Neural crest cell (in vitro differentiated cells): ENCODE results near the gene RNU1-1. TPM values are rescaled to one million over a fixed set of nuclear protein-coding genes. Genes with fewer than 3 reads are reported as not detected.
"Not testable (repeated sequence)": the region's sequence is repeated elsewhere in the genome, so short reads cannot be mapped to it uniquely, and the experiment has no call there.

Source experiments
- DNase-seq: peaks from one replicate; pipeline ENCODE4 v3.0.0; 2021; ENCODE audit warnings: low read depth, mixed read lengths, low spot score
- H3K27ac Mint-ChIP-seq: one replicate; pipeline ENCODE4 v1.8.0; 2021; ENCODE audit warnings: mild to moderate bottlenecking, mixed read lengths; ENCODE audit not compliant: unreplicated experiment
- H3K27me3 Mint-ChIP-seq: 2 replicates; pipeline ENCODE4 v1.8.0; 2021; ENCODE audit warnings: low read depth, mild to moderate bottlenecking, mixed read lengths
- H3K36me3 Mint-ChIP-seq: 2 replicates; pipeline ENCODE4 v1.8.0; 2021; ENCODE audit warnings: low read depth, mild to moderate bottlenecking, mixed read lengths
- H3K4me1 Mint-ChIP-seq: 2 replicates; pipeline ENCODE4 v1.8.0; 2021; ENCODE audit warnings: mixed read lengths
- H3K4me3 Mint-ChIP-seq: one replicate; pipeline ENCODE4 v1.8.0; 2021; ENCODE audit warnings: mild to moderate bottlenecking, mixed read lengths
- H3K9me3 Mint-ChIP-seq: 2 replicates; pipeline ENCODE4 v1.8.0; 2021; ENCODE audit warnings: mixed read lengths
- total RNA-seq: library from RNA; stranded (reverse); gene quantifications from 2 replicates; pipeline ENCODE4 v1.2.1, GENCODE V29; 2021
- TF ChIP-seq, protein P1 (sequence below): fragments of 200-600 bp; sonication (generic); conservative IDR thresholded peaks from 2 replicates; pipeline ENCODE4 v1.5.0; 2021; ENCODE audit warnings: antibody characterized with exemption, mild to moderate bottlenecking

RNU1-1 gene
- total RNA-seq, 1 donor from 2014 or later: 3,042 TPM

DNA sequence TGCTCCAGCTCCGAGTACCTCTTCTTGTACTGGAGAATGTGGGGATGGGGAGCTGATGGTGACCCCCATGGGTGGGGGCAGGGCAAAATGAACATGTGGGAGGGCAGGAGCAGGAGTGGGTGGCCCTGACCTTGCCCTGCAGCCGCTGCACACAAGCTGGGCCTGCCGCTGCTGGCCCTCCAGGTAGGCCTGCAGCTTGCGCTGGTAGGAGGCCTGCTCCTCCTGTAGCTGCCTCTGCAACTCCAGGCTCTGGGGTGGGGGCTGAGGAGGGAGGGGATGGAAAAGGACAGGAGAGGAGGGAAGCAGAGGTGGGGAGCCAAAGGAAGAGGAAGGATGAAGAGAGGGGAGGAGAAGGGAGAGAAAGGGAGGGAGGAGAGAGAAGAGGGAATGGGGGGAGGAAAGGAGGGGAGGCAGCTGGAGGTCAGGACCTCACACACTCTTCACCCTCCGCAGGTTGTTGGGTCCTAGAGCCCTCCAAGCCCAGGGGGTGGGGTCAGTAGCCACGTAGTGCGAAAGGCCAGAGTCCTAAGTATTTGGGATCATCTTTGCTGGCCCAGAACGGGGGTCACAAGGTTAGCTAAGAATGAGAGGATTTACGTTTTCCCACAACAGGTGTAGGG is 22.9 kb downstream of the RNU1-1 start:
- Mint-ChIP-seq H3K4me1 (peaks cover 9% of the 10 kb centered on the region), H3K36me3 (peaks cover 3% of the 10 kb centered on the region), H3K9me3 (no peaks in the 10 kb centered on the region), H3K4me3 (no peak overlapping the region), H3K27ac (no peak overlapping the region), H3K27me3 (no peaks in the 10 kb centered on the region)
- TF ChIP-seq, protein P1, sequence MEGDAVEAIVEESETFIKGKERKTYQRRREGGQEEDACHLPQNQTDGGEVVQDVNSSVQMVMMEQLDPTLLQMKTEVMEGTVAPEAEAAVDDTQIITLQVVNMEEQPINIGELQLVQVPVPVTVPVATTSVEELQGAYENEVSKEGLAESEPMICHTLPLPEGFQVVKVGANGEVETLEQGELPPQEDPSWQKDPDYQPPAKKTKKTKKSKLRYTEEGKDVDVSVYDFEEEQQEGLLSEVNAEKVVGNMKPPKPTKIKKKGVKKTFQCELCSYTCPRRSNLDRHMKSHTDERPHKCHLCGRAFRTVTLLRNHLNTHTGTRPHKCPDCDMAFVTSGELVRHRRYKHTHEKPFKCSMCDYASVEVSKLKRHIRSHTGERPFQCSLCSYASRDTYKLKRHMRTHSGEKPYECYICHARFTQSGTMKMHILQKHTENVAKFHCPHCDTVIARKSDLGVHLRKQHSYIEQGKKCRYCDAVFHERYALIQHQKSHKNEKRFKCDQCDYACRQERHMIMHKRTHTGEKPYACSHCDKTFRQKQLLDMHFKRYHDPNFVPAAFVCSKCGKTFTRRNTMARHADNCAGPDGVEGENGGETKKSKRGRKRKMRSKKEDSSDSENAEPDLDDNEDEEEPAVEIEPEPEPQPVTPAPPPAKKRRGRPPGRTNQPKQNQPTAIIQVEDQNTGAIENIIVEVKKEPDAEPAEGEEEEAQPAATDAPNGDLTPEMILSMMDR: no peak
- DNase-seq: no peak

DNA sequence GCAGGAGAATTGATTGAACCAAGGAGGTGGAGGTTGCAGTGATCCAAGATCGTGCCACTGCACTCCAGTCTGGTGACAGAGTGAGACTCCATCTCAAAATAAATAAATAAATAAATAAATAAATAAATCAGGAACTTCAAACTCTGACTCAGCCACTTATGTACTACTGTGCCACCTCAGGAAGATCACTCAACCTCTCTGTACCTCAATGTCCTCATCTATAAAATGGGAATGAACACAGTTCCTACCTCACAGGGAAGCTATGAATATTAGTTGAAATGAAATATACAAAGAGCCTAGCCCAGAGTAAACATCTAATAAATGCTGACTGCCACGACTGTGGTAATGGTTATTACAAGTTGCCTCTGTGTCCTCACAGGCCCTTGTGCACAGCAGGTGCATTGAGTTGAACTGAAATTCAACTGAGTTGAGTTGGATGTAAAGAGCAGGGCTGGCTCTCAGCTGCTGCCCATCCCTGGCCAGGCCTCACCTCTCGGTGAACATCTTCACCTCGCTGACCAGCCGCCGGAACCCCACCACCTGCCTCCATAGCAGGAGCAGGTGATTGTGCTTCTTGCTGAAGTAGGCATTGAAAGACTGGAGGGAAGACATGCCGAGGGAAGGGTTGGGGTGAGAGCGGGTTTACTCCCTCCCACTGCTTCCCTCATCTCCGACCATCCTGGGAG is 24.7 kb downstream of the RNU1-1 start:
- H3K27me3 Mint-ChIP-seq, H3K9me3 Mint-ChIP-seq, H3K27ac Mint-ChIP-seq, H3K4me1 Mint-ChIP-seq, H3K4me3 Mint-ChIP-seq, H3K36me3 Mint-ChIP-seq, DNase-seq: not testable (repeated sequence)

DNA sequence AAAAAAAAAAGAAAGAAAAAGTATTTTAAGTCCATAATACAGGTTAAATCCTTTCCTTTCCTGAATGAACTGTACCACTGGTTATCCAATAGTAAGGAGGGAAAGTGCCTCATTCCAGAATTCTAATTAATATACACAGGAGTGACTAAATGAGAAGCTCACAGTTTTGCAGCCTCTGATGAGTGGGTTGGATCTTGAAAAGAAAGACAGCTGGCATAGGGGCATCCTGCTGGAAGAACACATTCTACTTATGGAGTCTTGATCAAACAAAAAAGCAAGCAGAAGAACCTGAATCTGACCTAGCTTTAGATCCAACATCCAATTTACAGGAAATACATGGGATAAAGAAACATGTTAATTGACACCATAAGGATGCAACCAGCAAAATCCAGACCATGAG is 27.1 kb downstream of the RNU1-1 start:
- not testable (repeated sequence) for DNase-seq, H3K4me3 Mint-ChIP-seq, H3K27ac Mint-ChIP-seq, H3K4me1 Mint-ChIP-seq, H3K27me3 Mint-ChIP-seq, H3K36me3 Mint-ChIP-seq, H3K9me3 Mint-ChIP-seq

DNA sequence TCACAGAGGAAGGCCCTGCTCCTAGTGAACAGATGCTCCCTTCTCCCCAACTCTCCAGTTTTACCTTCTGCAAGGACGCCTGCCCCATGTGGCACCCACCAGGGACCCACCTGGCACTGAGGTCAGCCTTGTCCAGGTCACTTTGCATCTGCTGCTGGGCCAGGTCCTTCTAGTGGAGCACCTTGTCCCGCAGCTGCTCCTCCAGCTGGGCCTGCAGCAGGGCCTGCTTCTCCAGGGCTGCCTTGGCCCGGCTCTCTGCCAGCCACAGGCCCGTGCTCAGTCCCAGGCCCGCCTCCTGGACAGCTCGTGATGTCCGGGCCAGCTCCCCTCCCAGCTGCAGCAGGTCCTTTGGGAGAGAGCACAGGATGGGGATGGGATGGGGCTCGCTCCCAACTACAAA is 27.8 kb downstream of the RNU1-1 start:
- not testable (repeated sequence) for H3K4me3 Mint-ChIP-seq

DNA sequence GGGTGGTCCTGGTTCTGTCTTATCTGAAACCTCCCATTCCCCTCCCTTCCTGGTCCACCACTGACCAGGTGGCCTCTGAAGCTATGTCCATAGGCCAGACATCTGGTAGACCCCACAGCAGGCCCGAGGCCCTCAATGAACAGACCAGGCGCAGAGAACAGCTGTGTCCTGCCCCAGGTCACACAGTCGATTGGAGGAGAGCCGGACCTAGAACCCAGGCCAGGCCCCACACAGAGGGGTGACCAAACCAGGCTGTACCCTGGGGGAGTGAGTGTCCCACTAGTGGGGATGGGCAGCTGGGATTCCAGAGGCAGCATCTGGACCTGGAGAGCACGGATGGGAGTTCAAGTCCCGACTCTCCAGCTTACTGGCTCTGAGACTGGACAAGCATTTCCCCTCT is 29.2 kb downstream of the RNU1-1 start:
- H3K27ac Mint-ChIP-seq: no peak overlapping the region
- no peak overlapping the region for H3K4me3 Mint-ChIP-seq
- no peaks in the 10 kb centered on the region for H3K27me3 Mint-ChIP-seq
- H3K36me3 Mint-ChIP-seq: peaks cover 9% of the 10 kb centered on the region
- H3K4me1 Mint-ChIP-seq: no peaks in the 10 kb centered on the region
- DNase-seq: no peak
- H3K9me3 Mint-ChIP-seq: no peaks in the 10 kb centered on the region
- TF ChIP-seq, protein P1: no peak

More for the DNA sequence above, 27.8 kb downstream of the RNU1-1 start:
- H3K4me1 Mint-ChIP-seq, H3K27me3 Mint-ChIP-seq, DNase-seq, H3K9me3 Mint-ChIP-seq, H3K27ac Mint-ChIP-seq, H3K36me3 Mint-ChIP-seq: not testable (repeated sequence)

DNA sequence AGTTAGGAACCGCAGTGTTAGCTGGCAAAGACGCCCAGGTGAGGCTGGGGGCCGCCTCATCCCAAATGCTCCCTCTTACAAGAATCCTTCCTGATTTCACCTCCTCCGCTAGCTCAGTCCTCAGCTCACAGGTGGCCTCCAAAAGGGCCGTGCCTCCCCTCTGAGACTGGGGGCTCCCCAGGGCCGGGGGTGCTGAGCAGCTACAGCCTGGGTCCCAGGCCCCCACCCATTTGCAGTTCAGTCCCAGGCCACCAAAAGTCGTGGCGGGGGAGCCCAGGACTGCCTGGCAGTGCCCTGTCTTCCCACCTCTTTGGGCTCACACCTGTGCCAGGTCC is 29.6 kb downstream of the RNU1-1 start:
- no peak for DNase-seq
- TF ChIP-seq, protein P1: no peak
- Mint-ChIP-seq H3K9me3 (no peaks in the 10 kb centered on the region), H3K27ac (no peak overlapping the region), H3K36me3 (peaks cover 9% of the 10 kb centered on the region), H3K27me3 (no peaks in the 10 kb centered on the region), H3K4me3 (no peak overlapping the region), H3K4me1 (no peaks in the 10 kb centered on the region)

DNA sequence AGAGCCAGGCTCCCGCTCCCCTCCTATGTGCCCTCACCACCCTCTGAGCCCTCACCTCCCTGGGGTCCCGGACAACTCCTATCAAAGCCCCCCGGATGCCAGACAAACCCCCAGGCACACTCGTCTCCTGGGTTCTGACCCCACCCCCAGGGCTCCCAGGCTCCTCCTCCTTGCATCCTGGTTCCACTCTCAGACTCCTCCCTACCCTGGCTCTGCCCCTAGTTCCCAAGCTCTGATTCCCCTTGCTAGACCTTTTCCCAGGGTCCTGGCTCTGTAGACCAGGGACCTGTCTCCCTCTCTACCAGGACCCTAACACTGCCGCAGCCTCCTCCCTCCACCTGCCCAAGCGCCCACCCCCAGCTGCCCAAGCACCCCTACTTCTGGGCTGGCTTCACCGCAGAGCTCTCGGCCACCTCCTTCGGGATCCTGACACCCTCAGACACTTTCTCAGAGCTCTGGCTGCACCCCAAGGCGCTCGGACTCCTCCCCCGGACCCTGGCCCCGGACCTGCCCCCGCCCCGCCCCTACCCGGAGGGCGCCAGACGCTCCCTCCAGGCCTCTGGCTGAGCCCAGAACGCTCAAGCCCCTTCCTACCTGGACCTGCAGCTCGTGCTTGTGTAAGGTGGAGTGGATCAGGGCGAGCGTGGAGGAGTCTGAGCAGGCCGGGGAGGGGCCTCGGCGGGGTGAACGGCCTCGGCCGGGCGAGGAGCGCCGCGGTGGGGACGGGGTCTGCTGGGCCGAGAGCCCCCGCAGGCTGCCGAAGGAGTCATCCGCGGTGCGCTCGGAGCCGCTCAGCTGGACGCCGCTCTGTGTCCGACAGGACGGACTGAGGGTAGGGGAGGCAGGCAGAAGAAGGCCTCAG is 30.2 kb downstream of the RNU1-1 start:
- H3K4me1 Mint-ChIP-seq, H3K9me3 Mint-ChIP-seq, H3K27me3 Mint-ChIP-seq, H3K4me3 Mint-ChIP-seq, H3K27ac Mint-ChIP-seq, DNase-seq, H3K36me3 Mint-ChIP-seq: not testable (repeated sequence)

DNA sequence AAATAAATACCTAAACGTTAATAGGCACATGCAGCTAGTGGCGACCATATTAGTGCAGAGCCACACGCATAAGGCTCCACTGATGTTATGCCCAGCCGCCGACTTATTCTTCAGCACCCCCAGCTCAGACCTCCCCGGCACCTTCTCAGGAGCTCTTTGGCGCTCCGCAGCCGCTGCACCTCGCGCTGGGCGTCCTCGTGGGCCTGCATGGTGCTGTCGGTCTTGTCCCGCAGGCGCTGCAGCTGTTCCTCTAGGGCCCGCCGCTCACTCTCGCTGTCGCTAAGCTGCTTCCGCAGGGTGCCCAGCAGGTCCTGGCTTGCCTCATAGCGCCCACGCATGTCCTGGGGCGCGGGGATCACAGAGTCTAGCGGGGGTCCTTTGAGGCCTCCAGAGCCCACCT is 30.9 kb downstream of the RNU1-1 start:
- not testable (repeated sequence) for H3K27ac Mint-ChIP-seq, H3K4me3 Mint-ChIP-seq, H3K27me3 Mint-ChIP-seq, H3K36me3 Mint-ChIP-seq, H3K9me3 Mint-ChIP-seq, DNase-seq, H3K4me1 Mint-ChIP-seq
